Tibial nerve (tissue), 3 donors: ENCODE measurements around the gene FANCD2.
"Not testable (repeated sequence)": the region's sequence is repeated elsewhere in the genome, so short reads cannot be mapped to it uniquely, and the experiment has no call there.

ENCODE experiments used
- CTCF ChIP-seq, 5 experiments: fragments of 200-600 bp in 3 of 5; fragments of 450-650 bp in 2 of 5; sonication (generic) in 3 of 5; IDR thresholded peaks; one replicate each; pipeline ENCODE4 v1.5.1; 2016 to 2019; ENCODE audit warnings: antibody characterized with exemption in 5 of 5, mild to moderate bottlenecking in 3 of 5, moderate library complexity in 2 of 5
- POLR2A ChIP-seq, 2 donors: fragments of 450-650 bp; IDR thresholded peaks; one replicate each; pipeline ENCODE4 v1.6.1; 2017; ENCODE audit warnings: antibody characterized with exemption in 2 of 2, mild to moderate bottlenecking in 2 of 2, moderate library complexity in 2 of 2

- TF ChIP-seq CTCF, POLR2A (IDR thresholded peaks at IDR 0.05): not testable (repeated sequence)
Measured at GRCh38 chr3:10090774-10091173, 64.5 kb downstream of the FANCD2 start.
